HEK293 (cell line): ENCODE results near the gene EMC9.

ENCODE experiments used
- CTCF ChIA-PET: fragments of 350-600 bp; formaldehyde crosslinking; extraction: SDS; loops from one replicate; lab custom pipeline; 2021; ENCODE audit warnings: antibody characterized with exemption; lab: Yijun Ruan, JAX
- POLR2A ChIA-PET: fragments of 300-600 bp; formaldehyde crosslinking; extraction: SDS; loops from one replicate; lab custom pipeline; 2020; ENCODE audit warnings: antibody characterized with exemption, inconsistent platforms; lab: Yijun Ruan, JAX
- H3K27ac ChIP-seq: fragments of 200-500 bp; sonication (Bioruptor generic); 2 replicates; pipeline ENCODE4 v1.5.1; 2014; ENCODE audit warnings: low read depth, low read length, control low read depth, inconsistent platforms; ENCODE audit errors: extremely low read depth
- H3K36me3 ChIP-seq, 2 experiments: fragments of 200-500 bp in 1 of 2; sonication (Bioruptor generic) in 1 of 2; 1 replicate in 1 of 2; 2 replicates in 1 of 2; pipeline ENCODE4 v1.5.1; 2014 to 2017; ENCODE audit warnings: inconsistent platforms in 2 of 2, low read length in 2 of 2; ENCODE audit not compliant: control insufficient read depth in 2 of 2, insufficient read depth in 1 of 2
- H3K4me1 ChIP-seq: fragments of 200-500 bp; sonication (Bioruptor generic); 2 replicates; pipeline ENCODE4 v1.5.1; 2014; ENCODE audit warnings: mild to moderate bottlenecking, low read length, inconsistent platforms; ENCODE audit not compliant: control insufficient read depth, insufficient read depth
- H3K4me3 ChIP-seq: 2 replicates; pipeline ENCODE4 v1.5.1; 2011; ENCODE audit warnings: low read depth, mild to moderate bottlenecking, control low read depth, low read length, moderate library complexity
- H3K9me3 ChIP-seq: fragments of 200-500 bp; sonication (Bioruptor generic); 2 replicates; pipeline ENCODE4 v1.5.1; 2014; ENCODE audit warnings: low read depth, low read length, inconsistent platforms; ENCODE audit not compliant: control insufficient read depth, insufficient read depth
- IKZF3 ChIP-seq: fragments of 450-650 bp; IDR thresholded peaks from 2 replicates; pipeline ENCODE4 v1.5.0; 2018; ENCODE audit warnings: missing biosample characterization, mild to moderate bottlenecking, missing genetic modification characterization, moderate library complexity
- KLF9 ChIP-seq: fragments of 450-650 bp; formaldehyde crosslinking; IDR thresholded peaks from 2 replicates; pipeline ENCODE4 v1.5.1; 2016; ENCODE audit warnings: missing biosample characterization, missing genetic modification characterization, low read depth
- MZF1 ChIP-seq: fragments of 450-650 bp; formaldehyde crosslinking; IDR thresholded peaks from 2 replicates; pipeline ENCODE4 v1.5.1; 2017; ENCODE audit warnings: missing biosample characterization, missing genetic modification characterization, borderline replicate concordance
- SCRT1 ChIP-seq: fragments of 450-650 bp; formaldehyde crosslinking; IDR thresholded peaks from 2 replicates; pipeline ENCODE4 v1.5.1; 2016; ENCODE audit warnings: missing biosample characterization, missing genetic modification characterization, borderline replicate concordance
- SCRT2 ChIP-seq: fragments of 450-650 bp; formaldehyde crosslinking; IDR thresholded peaks from 2 replicates; pipeline ENCODE4 v1.5.1; 2016; ENCODE audit warnings: missing biosample characterization, missing genetic modification characterization
- SP3 ChIP-seq: fragments of 450-650 bp; formaldehyde crosslinking; IDR thresholded peaks from 2 replicates; pipeline ENCODE4 v1.5.1; 2016; ENCODE audit warnings: missing biosample characterization, missing genetic modification characterization
- SP7 ChIP-seq: fragments of 450-650 bp; formaldehyde crosslinking; IDR thresholded peaks from 2 replicates; pipeline ENCODE4 v1.5.1; 2016; ENCODE audit warnings: missing biosample characterization, missing genetic modification characterization
- TCF7L2 ChIP-seq: IDR thresholded peaks from 2 replicates; pipeline ENCODE4 v1.6.1; 2011; ENCODE audit warnings: low read depth, mild to moderate bottlenecking, inconsistent platforms, low read length, moderate library complexity, borderline replicate concordance
- ZBTB1 ChIP-seq: fragments of 450-650 bp; formaldehyde crosslinking; IDR thresholded peaks from 2 replicates; pipeline ENCODE4 v1.5.1; 2016; ENCODE audit warnings: missing biosample characterization, missing genetic modification characterization
- ZBTB17 ChIP-seq: fragments of 450-650 bp; formaldehyde crosslinking; IDR thresholded peaks from 2 replicates; pipeline ENCODE4 v1.5.1; 2016; ENCODE audit warnings: missing biosample characterization, missing genetic modification characterization
- ZBTB20 ChIP-seq: fragments of 450-650 bp; formaldehyde crosslinking; IDR thresholded peaks from 2 replicates; pipeline ENCODE4 v1.5.1; 2016; ENCODE audit warnings: missing biosample characterization, missing genetic modification characterization
- ZNF146 ChIP-seq: fragments of 450-650 bp; formaldehyde crosslinking; IDR thresholded peaks from 2 replicates; pipeline ENCODE4 v1.5.1; 2016; ENCODE audit warnings: missing biosample characterization, missing genetic modification characterization
- ZNF175 ChIP-seq: fragments of 450-650 bp; formaldehyde crosslinking; IDR thresholded peaks from 2 replicates; pipeline ENCODE4 v1.5.1; 2016; ENCODE audit warnings: missing biosample characterization, missing genetic modification characterization
- ZNF211 ChIP-seq: fragments of 450-650 bp; formaldehyde crosslinking; IDR thresholded peaks from 2 replicates; pipeline ENCODE4 v1.5.1; 2016; ENCODE audit warnings: low read depth, missing biosample characterization, missing genetic modification characterization
- ZNF404 ChIP-seq: fragments of 450-650 bp; formaldehyde crosslinking; IDR thresholded peaks from 2 replicates; pipeline ENCODE4 v1.5.1; 2017; ENCODE audit warnings: missing biosample characterization, missing genetic modification characterization
- ZNF623 ChIP-seq: fragments of 450-650 bp; formaldehyde crosslinking; IDR thresholded peaks from 2 replicates; pipeline ENCODE4 v1.5.1; 2016; ENCODE audit warnings: missing biosample characterization, missing genetic modification characterization
- ZNF791 ChIP-seq: fragments of 450-650 bp; formaldehyde crosslinking; IDR thresholded peaks from 2 replicates; pipeline ENCODE4 v1.5.1; 2016; ENCODE audit warnings: missing biosample characterization, missing genetic modification characterization
- ZNF830 ChIP-seq: fragments of 450-650 bp; IDR thresholded peaks from 2 replicates; pipeline ENCODE4 v1.5.0; 2018; ENCODE audit warnings: missing biosample characterization, missing genetic modification characterization, low read depth, mild to moderate bottlenecking, moderate library complexity
- TF ChIP-seq, protein P1 (sequence below): fragments of 450-650 bp; formaldehyde crosslinking; IDR thresholded peaks from 2 replicates; pipeline ENCODE4 v1.5.1; 2016; ENCODE audit warnings: missing biosample characterization, missing genetic modification characterization
- TF ChIP-seq, protein P2 (sequence below): fragments of 450-650 bp; formaldehyde crosslinking; IDR thresholded peaks from 2 replicates; pipeline ENCODE4 v1.5.1; 2016; ENCODE audit warnings: missing biosample characterization, missing genetic modification characterization
- TF ChIP-seq, protein P3 (sequence below): fragments of 450-650 bp; formaldehyde crosslinking; IDR thresholded peaks from 2 replicates; pipeline ENCODE4 v1.5.1; 2016; ENCODE audit warnings: missing biosample characterization, missing genetic modification characterization, borderline replicate concordance
- TF ChIP-seq, protein P4 (sequence below): fragments of 450-650 bp; formaldehyde crosslinking; IDR thresholded peaks from 2 replicates; pipeline ENCODE4 v1.5.1; 2017; ENCODE audit warnings: missing biosample characterization, missing genetic modification characterization
- TF ChIP-seq, protein P5 (sequence below): fragments of 450-650 bp; formaldehyde crosslinking; IDR thresholded peaks from 2 replicates; pipeline ENCODE4 v1.5.1; 2016; ENCODE audit warnings: missing biosample characterization, missing genetic modification characterization

The EMC9 gene

DNA sequence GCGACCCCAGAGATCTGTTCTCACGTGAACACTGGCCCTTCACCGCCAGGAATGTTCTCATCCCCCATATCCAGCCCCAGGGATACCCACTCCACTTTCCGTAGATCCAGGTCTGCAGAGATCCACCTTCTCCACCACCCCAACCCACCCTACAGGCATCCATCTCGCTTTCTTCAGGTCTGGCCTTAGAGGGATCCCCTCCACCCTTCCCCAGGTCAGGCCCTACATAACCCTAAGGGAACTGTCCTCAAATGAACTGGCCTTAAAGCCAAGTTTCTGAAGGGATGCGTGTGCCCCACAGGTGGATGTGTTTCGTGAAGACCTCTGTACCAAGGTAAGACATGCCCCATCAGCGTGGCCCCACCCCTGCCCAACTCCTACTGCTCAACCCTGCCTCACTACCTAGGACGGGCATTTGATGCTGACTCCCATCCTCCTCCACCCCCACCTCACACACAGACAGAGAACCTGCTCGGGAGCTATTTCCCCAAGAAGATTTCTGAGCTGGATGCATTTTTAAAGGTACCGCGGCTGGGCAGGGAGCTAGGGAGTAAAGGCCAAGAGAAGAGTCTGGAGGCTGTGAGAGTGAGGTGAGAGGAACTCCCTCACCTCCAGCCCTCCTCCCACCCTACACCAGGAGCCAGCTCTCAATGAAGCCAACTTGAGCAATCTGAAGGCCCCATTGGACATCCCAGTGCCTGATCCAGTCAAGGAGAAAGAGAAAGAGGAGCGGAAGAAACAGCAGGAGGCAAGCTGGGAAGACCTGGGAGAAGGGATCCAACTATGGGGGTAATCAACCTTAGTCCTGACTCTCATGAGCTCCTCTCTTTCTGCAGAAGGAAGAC, 4.5 kb downstream of the EMC9 start:
- H3K27ac ChIP-seq, result peak overlapping the region; percentile 90; the same call in 1 of the 2 replicates
- ChIA-PET POLR2A (interaction anchor here (0.6 to 7.3 kb wide), 14 partner anchors 10 to 171 kb away, joined by 3 to 163 read pairs (median 8); partner anchors contain the start of genes CIDEB, DCAF11, IPO4 and IRF9), CTCF (interaction anchor here (0.6 to 1.2 kb wide), 5 partner anchors 9 to 295 kb away, joined by 3 to 4 read pairs (median 3); partner anchors contain the start of genes IRF9 and PSME2)
- peaks cover 11 to 27% of the 10 kb centered on the region in 2 experiments for H3K36me3 ChIP-seq
- H3K4me1 ChIP-seq, result peaks cover 4% of the 10 kb centered on the region; the same call in 1 of the 2 replicates
- no peak for TF ChIP-seq ZNF791 (tag by site-specific recombination)
- TF ChIP-seq ZBTB17 (tag by site-specific recombination), result 0 out of 2 replicates have a peak, but pooled peaks have one; percentile 31
- TF ChIP-seq IKZF3 (tag by site-specific recombination), result 0 out of 2 replicates have a peak, but pooled peaks have one; percentile 54
- 0 out of 2 replicates have a peak, but pooled peaks have one; percentile 30 for TF ChIP-seq SCRT1 (tag by site-specific recombination)
- TF ChIP-seq, protein P1, sequence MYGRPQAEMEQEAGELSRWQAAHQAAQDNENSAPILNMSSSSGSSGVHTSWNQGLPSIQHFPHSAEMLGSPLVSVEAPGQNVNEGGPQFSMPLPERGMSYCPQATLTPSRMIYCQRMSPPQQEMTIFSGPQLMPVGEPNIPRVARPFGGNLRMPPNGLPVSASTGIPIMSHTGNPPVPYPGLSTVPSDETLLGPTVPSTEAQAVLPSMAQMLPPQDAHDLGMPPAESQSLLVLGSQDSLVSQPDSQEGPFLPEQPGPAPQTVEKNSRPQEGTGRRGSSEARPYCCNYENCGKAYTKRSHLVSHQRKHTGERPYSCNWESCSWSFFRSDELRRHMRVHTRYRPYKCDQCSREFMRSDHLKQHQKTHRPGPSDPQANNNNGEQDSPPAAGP (tag by site-specific recombination), result 0 out of 2 replicates have a peak, but pooled peaks have one; percentile 15
- peak; percentile 65 for TF ChIP-seq SCRT2 (tag by site-specific recombination)
- TF ChIP-seq ZBTB1 (tag by site-specific recombination), result no peak
- TF ChIP-seq ZBTB20 (tag by site-specific recombination), result peak; percentile 45; the same call in 1 of the 2 replicates
- no peaks in the 10 kb centered on the region for H3K9me3 ChIP-seq
- peak overlapping the region; percentile 92 for H3K4me3 ChIP-seq

DNA sequence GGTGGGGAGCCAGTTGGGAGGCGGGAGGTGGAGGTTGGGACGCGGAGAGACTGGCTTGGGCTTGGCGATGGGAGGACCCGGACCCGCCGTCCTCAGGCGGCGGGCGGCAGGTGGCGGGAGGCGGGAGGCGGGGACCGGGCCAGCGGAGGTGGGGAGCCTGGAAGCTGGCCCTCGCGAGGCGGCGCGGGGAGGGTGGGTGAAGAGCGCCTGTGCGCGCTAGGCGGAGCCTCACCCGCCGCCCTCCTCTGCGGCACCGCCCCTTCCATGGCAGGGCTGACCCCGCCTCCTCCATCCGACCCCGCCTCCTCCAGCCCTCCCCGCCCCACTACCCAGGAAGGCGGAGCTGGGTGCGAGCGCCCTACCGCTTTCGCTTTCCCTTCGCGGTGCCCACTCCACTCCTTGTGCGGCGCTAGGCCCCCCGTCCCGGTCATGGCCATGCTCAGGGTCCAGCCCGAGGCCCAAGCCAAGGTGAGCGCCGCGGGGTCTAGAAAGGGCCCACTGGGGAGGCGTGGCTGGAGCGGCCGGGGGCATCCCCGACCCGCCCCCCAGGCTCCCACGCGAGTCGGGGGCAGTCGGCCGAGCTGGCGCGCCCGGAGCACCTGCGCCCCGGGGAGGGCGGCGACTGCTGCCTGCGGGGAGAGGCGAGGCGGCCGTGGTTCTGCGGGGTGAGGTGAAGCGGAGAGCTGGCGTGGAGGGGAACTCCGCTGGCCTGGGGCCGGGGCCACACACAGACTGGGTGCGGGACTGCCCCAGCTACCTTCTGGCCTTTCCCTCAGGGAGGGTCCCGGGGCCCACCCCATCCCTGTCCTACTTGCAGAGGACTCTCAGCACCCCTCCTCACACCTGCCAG, 5.3 kb downstream of the EMC9 start, which contains the start of gene PSME1:
PSME1 (plus strand) TSS at position 361 of the 850 bp plus-strand sequence; CDS start at position 430, 69 bp downstream.
- Histone ChIP-seq H3K4me3 (peak within 1 kb of the TSS; percentile 92), H3K4me1 (peaks cover 4% of the 10 kb centered on the region; the same call in 1 of the 2 replicates), H3K36me3 (peaks cover 11 to 27% of the 10 kb centered on the region in 2 experiments), H3K9me3 (no peaks in the 10 kb centered on the region), H3K27ac (peak within 1 kb of the TSS; percentile 90)
- ChIA-PET CTCF (interaction anchor here (0.6 to 1.0 kb wide), 3 partner anchors 21 to 43 kb away, joined by 3 to 6 read pairs (median 3); partner anchors contain the start of genes DCAF11, IRF9 and NRL), POLR2A (interaction anchor here (0.6 to 7.3 kb wide), 24 partner anchors 9 to 1253 kb away, joined by 3 to 163 read pairs (median 4); partner anchors contain the start of genes CIDEB, DCAF11, IPO4 and IRF9)
- no peak for TF ChIP-seq ZNF175 (tag by site-specific recombination)
- TF ChIP-seq ZNF211 (tag by site-specific recombination), result no peak
- no peak for TF ChIP-seq MZF1
- no peak; the same call in 1 of the 2 replicates for TF ChIP-seq SP7 (tag by site-specific recombination)
- no peak for TF ChIP-seq ZNF146 (tag by site-specific recombination)
- TF ChIP-seq SP3, result peak; percentile 98
- TF ChIP-seq, protein P2, sequence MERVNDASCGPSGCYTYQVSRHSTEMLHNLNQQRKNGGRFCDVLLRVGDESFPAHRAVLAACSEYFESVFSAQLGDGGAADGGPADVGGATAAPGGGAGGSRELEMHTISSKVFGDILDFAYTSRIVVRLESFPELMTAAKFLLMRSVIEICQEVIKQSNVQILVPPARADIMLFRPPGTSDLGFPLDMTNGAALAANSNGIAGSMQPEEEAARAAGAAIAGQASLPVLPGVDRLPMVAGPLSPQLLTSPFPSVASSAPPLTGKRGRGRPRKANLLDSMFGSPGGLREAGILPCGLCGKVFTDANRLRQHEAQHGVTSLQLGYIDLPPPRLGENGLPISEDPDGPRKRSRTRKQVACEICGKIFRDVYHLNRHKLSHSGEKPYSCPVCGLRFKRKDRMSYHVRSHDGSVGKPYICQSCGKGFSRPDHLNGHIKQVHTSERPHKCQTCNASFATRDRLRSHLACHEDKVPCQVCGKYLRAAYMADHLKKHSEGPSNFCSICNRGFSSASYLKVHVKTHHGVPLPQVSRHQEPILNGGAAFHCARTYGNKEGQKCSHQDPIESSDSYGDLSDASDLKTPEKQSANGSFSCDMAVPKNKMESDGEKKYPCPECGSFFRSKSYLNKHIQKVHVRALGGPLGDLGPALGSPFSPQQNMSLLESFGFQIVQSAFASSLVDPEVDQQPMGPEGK (tag by site-specific recombination), result peak; percentile 87
- 0 out of 2 replicates have a peak, but pooled peaks have one; percentile 35 for TF ChIP-seq ZBTB17 (tag by site-specific recombination)
- TF ChIP-seq ZNF623 (tag by site-specific recombination), result no peak
- TF ChIP-seq, protein P3, sequence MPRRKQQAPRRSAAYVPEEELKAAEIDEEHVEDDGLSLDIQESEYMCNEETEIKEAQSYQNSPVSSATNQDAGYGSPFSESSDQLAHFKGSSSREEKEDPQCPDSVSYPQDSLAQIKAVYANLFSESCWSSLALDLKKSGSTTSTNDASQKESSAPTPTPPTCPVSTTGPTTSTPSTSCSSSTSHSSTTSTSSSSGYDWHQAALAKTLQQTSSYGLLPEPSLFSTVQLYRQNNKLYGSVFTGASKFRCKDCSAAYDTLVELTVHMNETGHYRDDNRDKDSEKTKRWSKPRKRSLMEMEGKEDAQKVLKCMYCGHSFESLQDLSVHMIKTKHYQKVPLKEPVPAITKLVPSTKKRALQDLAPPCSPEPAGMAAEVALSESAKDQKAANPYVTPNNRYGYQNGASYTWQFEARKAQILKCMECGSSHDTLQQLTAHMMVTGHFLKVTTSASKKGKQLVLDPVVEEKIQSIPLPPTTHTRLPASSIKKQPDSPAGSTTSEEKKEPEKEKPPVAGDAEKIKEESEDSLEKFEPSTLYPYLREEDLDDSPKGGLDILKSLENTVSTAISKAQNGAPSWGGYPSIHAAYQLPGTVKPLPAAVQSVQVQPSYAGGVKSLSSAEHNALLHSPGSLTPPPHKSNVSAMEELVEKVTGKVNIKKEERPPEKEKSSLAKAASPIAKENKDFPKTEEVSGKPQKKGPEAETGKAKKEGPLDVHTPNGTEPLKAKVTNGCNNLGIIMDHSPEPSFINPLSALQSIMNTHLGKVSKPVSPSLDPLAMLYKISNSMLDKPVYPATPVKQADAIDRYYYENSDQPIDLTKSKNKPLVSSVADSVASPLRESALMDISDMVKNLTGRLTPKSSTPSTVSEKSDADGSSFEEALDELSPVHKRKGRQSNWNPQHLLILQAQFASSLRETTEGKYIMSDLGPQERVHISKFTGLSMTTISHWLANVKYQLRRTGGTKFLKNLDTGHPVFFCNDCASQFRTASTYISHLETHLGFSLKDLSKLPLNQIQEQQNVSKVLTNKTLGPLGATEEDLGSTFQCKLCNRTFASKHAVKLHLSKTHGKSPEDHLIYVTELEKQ (tag by site-specific recombination), result no peak
- peak; percentile 93 for TF ChIP-seq KLF9 (tag by site-specific recombination)
- TF ChIP-seq TCF7L2, result no peak
- no peak for TF ChIP-seq ZNF404 (tag by site-specific recombination)
- TF ChIP-seq, protein P4, sequence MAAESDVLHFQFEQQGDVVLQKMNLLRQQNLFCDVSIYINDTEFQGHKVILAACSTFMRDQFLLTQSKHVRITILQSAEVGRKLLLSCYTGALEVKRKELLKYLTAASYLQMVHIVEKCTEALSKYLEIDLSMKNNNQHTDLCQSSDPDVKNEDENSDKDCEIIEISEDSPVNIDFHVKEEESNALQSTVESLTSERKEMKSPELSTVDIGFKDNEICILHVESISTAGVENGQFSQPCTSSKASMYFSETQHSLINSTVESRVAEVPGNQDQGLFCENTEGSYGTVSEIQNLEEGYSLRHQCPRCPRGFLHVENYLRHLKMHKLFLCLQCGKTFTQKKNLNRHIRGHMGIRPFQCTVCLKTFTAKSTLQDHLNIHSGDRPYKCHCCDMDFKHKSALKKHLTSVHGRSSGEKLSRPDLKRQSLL (tag by site-specific recombination), result no peak
- no peak for TF ChIP-seq ZNF830 (tag by site-specific recombination)
- TF ChIP-seq, protein P5, sequence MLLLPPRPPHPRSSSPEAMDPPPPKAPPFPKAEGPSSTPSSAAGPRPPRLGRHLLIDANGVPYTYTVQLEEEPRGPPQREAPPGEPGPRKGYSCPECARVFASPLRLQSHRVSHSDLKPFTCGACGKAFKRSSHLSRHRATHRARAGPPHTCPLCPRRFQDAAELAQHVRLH (tag by site-specific recombination), result no peak
